A549 (cell line): Measurements from ENCODE around the gene RAPGEF5. TPM values are rescaled to one million over a fixed set of nuclear protein-coding genes. Genes with fewer than 3 reads are reported as not detected.

Source experiments
- ATAC-seq, 2 experiments: fragments of 200-7000 bp in 1 of 2; fragments of >200 bp in 1 of 2; cut with Nextera tagmentation in 1 of 2; cut with Tn5 transposase in 1 of 2; 3 replicates each; pipeline versions ENCODE4 v1.8.0 to v1.9.1; 2018 to 2020; ENCODE audit warnings: mild to moderate bottlenecking in 1 of 2, moderate library complexity in 1 of 2
- CTCF ChIA-PET: fragments of 300-600 bp; sonication (Branson Sonifier 250); formaldehyde crosslinking; extraction: SDS; loops from one replicate; lab custom pipeline; 2021; ENCODE audit warnings: antibody characterized with exemption, inconsistent platforms; lab: Yijun Ruan, JAX
- POLR2A ChIA-PET: fragments of 350-600 bp; formaldehyde crosslinking; extraction: SDS; loops from one replicate; lab custom pipeline; 2021; ENCODE audit warnings: antibody characterized with exemption, inconsistent platforms; lab: Yijun Ruan, JAX
- DNase-seq, 2 experiments: peaks; one replicate each; pipeline versions ENCODE4 v3.0.0 to v3.0.0-alpha.2; 2011 to 2016; ENCODE audit warnings: low read depth in 1 of 2, low spot score in 1 of 2
- FAIRE-seq: peaks from 2 replicates; lab custom pipeline; 2011; peaks lifted over from hg19 to GRCh38; lab: Jason Lieb, UNC
- H3K27ac ChIP-seq, 2 experiments: fragments of >200 bp; sonication (Bioruptor Twin); formaldehyde crosslinking; 3 replicates each; pipeline ENCODE4 v1.5.1; 2016 to 2017
- H3K4me1 ChIP-seq: fragments of >200 bp; sonication (Bioruptor Twin); formaldehyde crosslinking; 3 replicates; pipeline ENCODE4 v1.6.1; 2016
- H3K4me2 ChIP-seq: fragments of >200 bp; sonication (Bioruptor Twin); formaldehyde crosslinking; 3 replicates; pipeline ENCODE4 v1.6.1; 2016
- H3K4me3 ChIP-seq: fragments of >200 bp; sonication (Bioruptor Twin); formaldehyde crosslinking; 3 replicates; pipeline ENCODE4 v1.5.1; 2016
- H3K9me3 ChIP-seq: fragments of >200 bp; sonication (Bioruptor Twin); formaldehyde crosslinking; 3 replicates; pipeline ENCODE4 v1.6.1; 2016
- ATOH8 ChIP-seq: fragments of 250-450 bp; sonication (Bioruptor Pico); IDR thresholded peaks from 2 replicates; pipeline ENCODE4 v1.5.0; 2020; ENCODE audit warnings: low read depth, mild to moderate bottlenecking, moderate library complexity
- BCL3 ChIP-seq: fragments of >200 bp; sonication (Bioruptor Twin); formaldehyde crosslinking; IDR thresholded peaks from 3 replicates; pipeline ENCODE4 v1.6.1; 2016
- CBX2 ChIP-seq: fragments of 200-600 bp; sonication (generic); IDR thresholded peaks from 2 replicates; pipeline ENCODE4 v1.6.1; 2016; ENCODE audit warnings: low read depth, mild to moderate bottlenecking, borderline replicate concordance
- CBX8 ChIP-seq: fragments of 200-600 bp; sonication (generic); IDR thresholded peaks from 2 replicates; pipeline ENCODE4 v1.6.1; 2016
- CHD2 ChIP-seq: fragments of 150-350 bp; IDR thresholded peaks from 2 replicates; pipeline ENCODE4 v1.6.1; 2014; ENCODE audit warnings: low read length; ENCODE audit not compliant: partially characterized antibody
- CTCF ChIP-seq: fragments of >200 bp; sonication (Bioruptor Twin); formaldehyde crosslinking; IDR thresholded peaks from 3 replicates; pipeline ENCODE4 v1.5.1; 2016
- ESRRA ChIP-seq: fragments of 150-350 bp; IDR thresholded peaks from 2 replicates; pipeline ENCODE4 v1.6.1; 2014; ENCODE audit warnings: mild to moderate bottlenecking, low read length, borderline replicate concordance
- HES2 ChIP-seq: fragments of >200 bp; sonication (Bioruptor Twin); formaldehyde crosslinking; IDR thresholded peaks from 2 replicates; pipeline ENCODE4 v1.6.1; 2016
- HEYL ChIP-seq: fragments of 250-450 bp; sonication (Bioruptor Pico); IDR thresholded peaks from 2 replicates; pipeline ENCODE4 v1.8.0; 2021; ENCODE audit warnings: mild to moderate bottlenecking, moderate library complexity
- KDM1A ChIP-seq: fragments of 200-600 bp; sonication (generic); IDR thresholded peaks from 2 replicates; pipeline ENCODE4 v1.6.1; 2016; ENCODE audit warnings: low read depth, mild to moderate bottlenecking
- KDM5A ChIP-seq: fragments of 200-600 bp; sonication (generic); IDR thresholded peaks from 2 replicates; pipeline ENCODE4 v1.6.1; 2016; ENCODE audit warnings: antibody characterized with exemption, mild to moderate bottlenecking
- MAFK ChIP-seq: fragments of 450-650 bp; IDR thresholded peaks from 2 replicates; pipeline ENCODE4 v1.6.1; 2014; ENCODE audit not compliant: partially characterized antibody
- MAX ChIP-seq: IDR thresholded peaks from 2 replicates; pipeline ENCODE4 v1.6.1; 2012
- MYC ChIP-seq: IDR thresholded peaks from 2 replicates; pipeline ENCODE4 v1.6.1; 2012; ENCODE audit warnings: mild to moderate bottlenecking, inconsistent platforms, low read length, improper control_type of control experiment, borderline replicate concordance
- NFE2L2 ChIP-seq: fragments of 150-350 bp; conservative IDR thresholded peaks from 2 replicates; pipeline ENCODE4 v1.6.1; 2014; ENCODE audit warnings: low read length
- NR3C1 ChIP-seq: fragments of >200 bp; sonication (Bioruptor Twin); formaldehyde crosslinking; IDR thresholded peaks from 3 replicates; pipeline ENCODE4 v1.6.1; 2017
- PBX3 ChIP-seq: IDR thresholded peaks from 2 replicates; pipeline ENCODE4 v1.6.1; 2012
- POLR2A ChIP-seq: IDR thresholded peaks from 2 replicates; pipeline ENCODE4 v1.6.1; 2012; ENCODE audit warnings: mild to moderate bottlenecking, low read length
- POLR2AphosphoS2 ChIP-seq: conservative IDR thresholded peaks from 2 replicates; pipeline ENCODE4 v1.6.1; 2012; ENCODE audit warnings: low read length, improper control_type of control experiment, inconsistent platforms
- RAD21 ChIP-seq, 2 experiments: fragments of >200 bp in 1 of 2; sonication (Bioruptor Twin) in 1 of 2; formaldehyde crosslinking in 1 of 2; IDR thresholded peaks in 1 of 2; conservative IDR thresholded peaks in 1 of 2; 2 replicates in 1 of 2; 3 replicates in 1 of 2; pipeline ENCODE4 v1.6.1; 2012 to 2018; ENCODE audit warnings: inconsistent platforms in 1 of 2
- RARB ChIP-seq: fragments of 250-450 bp; sonication (Bioruptor Pico); IDR thresholded peaks from 2 replicates; pipeline ENCODE4 v1.8.0; 2021; ENCODE audit warnings: mild to moderate bottlenecking, moderate library complexity
- RCOR1 ChIP-seq: fragments of 150-350 bp; IDR thresholded peaks from 2 replicates; pipeline ENCODE4 v1.6.1; 2014; ENCODE audit warnings: antibody characterized with exemption, low read length, low read depth
- TFCP2L1 ChIP-seq: fragments of 250-450 bp; sonication (Bioruptor Pico); IDR thresholded peaks from 2 replicates; pipeline ENCODE4 v1.5.0; 2021; ENCODE audit warnings: mild to moderate bottlenecking
- TP53 ChIP-seq: fragments of 250-450 bp; sonication (Bioruptor Pico); IDR thresholded peaks from 2 replicates; pipeline ENCODE4 v1.5.0; 2021; ENCODE audit warnings: mild to moderate bottlenecking, moderate library complexity
- USF2 ChIP-seq: fragments of 450-650 bp; IDR thresholded peaks from 2 replicates; pipeline ENCODE4 v1.6.1; 2014; ENCODE audit warnings: antibody characterized with exemption
- ZC3H11A ChIP-seq: fragments of 450-650 bp; IDR thresholded peaks from 2 replicates; pipeline ENCODE4 v1.6.1; 2014; ENCODE audit warnings: antibody characterized with exemption, mild to moderate bottlenecking
- ZFP36 ChIP-seq: fragments of 450-650 bp; IDR thresholded peaks from 2 replicates; pipeline ENCODE4 v1.6.1; 2014; ENCODE audit warnings: borderline replicate concordance; ENCODE audit not compliant: partially characterized antibody
- ZNF302 ChIP-seq: fragments of 250-450 bp; sonication (Bioruptor Pico); IDR thresholded peaks from 2 replicates; pipeline ENCODE4 v1.9.0; 2021; ENCODE audit warnings: inconsistent platforms, mild to moderate bottlenecking, moderate library complexity
- ZSCAN20 ChIP-seq: fragments of 250-450 bp; sonication (Bioruptor Pico); IDR thresholded peaks from 2 replicates; pipeline ENCODE4 v1.8.0; 2022; ENCODE audit warnings: mild to moderate bottlenecking, moderate library complexity
- WGBS: methylation state at CpG from one replicate; pipeline ENCODE4 v1.1.6; 2017; ENCODE audit errors: missing lambda C conversion rate; 5-methylcytosine and 5-hydroxymethylcytosine counted together
- polyA plus RNA-seq, 4 experiments: library from polyadenylated mRNA; depleted of rRNA in 3 of 4; stranded (reverse); fragments of >200 nt; fragmentation: RNase III in 1 of 4; extraction: RNeasy Plus Mini Kit Qiagen cat#74134 plus additional on column Dnase treatment in 1 of 4; gene quantifications; 2 replicates in 3 of 4; 3 replicates in 1 of 4; pipeline ENCODE4 v1.2.3, GENCODE V29; 2011 to 2017

Gene RAPGEF5
- polyA plus RNA-seq, 2 of the 4 experiments (the other 2 are of a cell fraction): 0.03 to 0.14 TPM

GRCh38 chr7:22094413-22095342 is 262.3 kb downstream of the RAPGEF5 start:
- TF ChIP-seq CBX2 (no peak), HES2 (no peak), KDM1A (no peak), ZFP36 (no peak), CTCF (no peak), ZSCAN20 (no peak), NR3C1 (no peak), TFCP2L1 (CRISPR knock-in tag) (no peak), NFE2L2 (no peak), ZNF302 (CRISPR knock-in tag) (no peak), HEYL (CRISPR knock-in tag) (no peak), CBX8 (no peak), PBX3 (no peak), ESRRA (no peak), MAX (no peak), POLR2AphosphoS2 (no peak)
- TF ChIP-seq, all 56 proteins: peak for 0
- Histone ChIP-seq H3K4me1 (no peaks in the 10 kb centered on the region), H3K4me3 (no peak overlapping the region), H3K9me3 (no peaks in the 10 kb centered on the region), H3K4me2 (no peak overlapping the region), H3K27ac (no peak overlapping the region)
- 27% methylated on average over 11 of the region's 11 CpGs for WGBS
- POLR2A ChIA-PET: no interaction called here
- FAIRE-seq: no peak
- ATAC-seq: peak in 1 of 2 experiments; percentile 61; a peak in 3 of 6 replicates
- no peak for DNase-seq
- CTCF ChIA-PET: interaction anchor here (0.8 to 4.5 kb wide), 6 partner anchors 9 to 405 kb away, joined by 3 to 31 read pairs (median 8); partner anchors contain the start of gene STEAP1B

GRCh38 chr7:22093936-22094335 is 263.0 kb downstream of the RAPGEF5 start:
- ATAC-seq (no peak), DNase-seq (no peak), FAIRE-seq (no peak)
- H3K27ac ChIP-seq: no peak overlapping the region
- TF ChIP-seq CHD2 (no peak), CBX2 (no peak), RAD21 (conservative IDR thresholded peaks at IDR 0.05 in 1 of 2, IDR thresholded peaks at IDR 0.05 in 1 of 2) (no peak)
- 37% methylated on average over 5 of the region's 6 CpGs for WGBS
- H3K4me2 ChIP-seq: no peak overlapping the region
- ChIA-PET CTCF (interaction anchor here (0.6 to 4.5 kb wide), 5 partner anchors 10 to 406 kb away, joined by 3 to 31 read pairs (median 11); partner anchors contain the start of gene STEAP1B), POLR2A (no interaction called here)
- no peaks in the 10 kb centered on the region for H3K9me3 ChIP-seq
- H3K4me1 ChIP-seq: no peaks in the 10 kb centered on the region
- H3K4me3 ChIP-seq: no peak overlapping the region

- DNase-seq (no peak), ATAC-seq (no peak), FAIRE-seq (no peak)
- no peaks in the 10 kb centered on the region for H3K9me3 ChIP-seq
- no peaks in the 10 kb centered on the region for H3K4me1 ChIP-seq
- no peak overlapping the region for H3K4me2 ChIP-seq
- no peak overlapping the region for H3K27ac ChIP-seq
- 0% methylated on average over 2 of the region's 2 CpGs for WGBS
- POLR2A ChIA-PET: no interaction called here
- CTCF ChIA-PET: interaction anchor here (3.2 to 4.5 kb wide), 3 partner anchors 10 to 17 kb away, joined by 11 to 31 read pairs (median 31); no protein-coding TSS in a partner anchor
- H3K4me3 ChIP-seq: no peak overlapping the region
- TF ChIP-seq MAFK (no peak), KDM5A (no peak), TP53 (CRISPR knock-in tag) (no peak), POLR2A (no peak), MYC (no peak), ZC3H11A (no peak), HEYL (CRISPR knock-in tag) (no peak), USF2 (no peak), ATOH8 (no peak), RARB (no peak), RCOR1 (no peak), BCL3 (no peak)
Measured at GRCh38 chr7:22093001-22093400, 264.0 kb downstream of the RAPGEF5 start.
